Heart right ventricle (tissue), 16 donors: ENCODE data around the gene VRTN. TPM values are rescaled to one million over a fixed set of nuclear protein-coding genes. Genes with fewer than 3 reads are reported as not detected.
A peak's percentile ranks its signal among the peaks of the same experiment; 100 is the strongest.

Source experiments
- ATAC-seq, 8 donors: fragments of 200-7000 bp; cut with Tn5 transposase; one replicate each; pipeline ENCODE4 v1.9.1; 2020; ENCODE audit warnings: mild to moderate bottlenecking in 8 of 8, moderate library complexity in 8 of 8, moderate number of reproducible peaks in 1 of 8
- DNase-seq, 2 donors: peaks; one replicate each; pipeline ENCODE4 v3.0.0-alpha.2; 2020
- H3K27ac ChIP-seq, 10 donors: fragments of 200-600 bp; sonication (generic) in 2 of 10; one replicate each; pipeline versions ENCODE4 v1.5.0 to v1.8.0; 2020 to 2022; ENCODE audit warnings: mild to moderate bottlenecking in 3 of 10
- H3K27me3 ChIP-seq, 7 donors: fragments of 200-600 bp; one replicate each; pipeline ENCODE4 v1.8.0; 2021 to 2022; ENCODE audit warnings: mild to moderate bottlenecking in 2 of 7
- H3K36me3 ChIP-seq, 9 donors: fragments of 200-600 bp; sonication (generic) in 1 of 9; one replicate each; pipeline versions ENCODE4 v1.5.0 to v1.8.0; 2020 to 2022; ENCODE audit warnings: mild to moderate bottlenecking in 2 of 9
- H3K4me1 ChIP-seq, 9 donors: fragments of 200-600 bp; sonication (generic) in 1 of 9; one replicate each; pipeline versions ENCODE4 v1.5.0 to v1.8.0; 2020 to 2022; ENCODE audit warnings: mild to moderate bottlenecking in 4 of 9
- H3K4me3 ChIP-seq, 10 donors: fragments of 200-600 bp; sonication (generic) in 2 of 10; one replicate each; pipeline versions ENCODE4 v1.5.0 to v1.8.0; 2020 to 2022; ENCODE audit warnings: mild to moderate bottlenecking in 7 of 10, moderate library complexity in 2 of 10
- H3K9me3 ChIP-seq, 11 donors: fragments of 200-600 bp in 10 of 11; sonication (generic) in 2 of 11; one replicate each; pipeline versions ENCODE4 v1.5.0 to v1.8.0; 2013 to 2022; ENCODE audit warnings: mild to moderate bottlenecking in 2 of 11, control low read depth in 1 of 11, moderate library complexity in 1 of 11
- WGBS, 2 donors: extraction: QIAGEN DNeasy Blood & Tissue Kit; methylation state at CpG; one replicate each; pipeline ENCODE4 v1.1.7; 2013; ENCODE audit warnings: inconsistent platforms in 1 of 2; 5-methylcytosine and 5-hydroxymethylcytosine counted together
- intact Hi-C, 10 donors: fragments of 100-400 bp; cut with DNase I; formaldehyde crosslinking; loops; one replicate each; pipeline versions ENCODE4 v1.11.1 to v1.14.2; 2022
- polyA plus RNA-seq, 2 donors: library from polyadenylated mRNA; stranded (reverse); fragments of 200-250 nt; gene quantifications; one replicate each; pipeline ENCODE4 v1.2.3, GENCODE V29; 2013
- total RNA-seq, 10 donors: library from RNA; stranded (reverse); fragmentation: NEBNext Ultra II Directional in 3 of 10; extraction: Animal tissue kit (Norgen Biotek cat#: 25700) in 3 of 10; gene quantifications; one replicate each; pipeline versions ENCODE4 v1.2.1 to v1.2.4, GENCODE V29; 2021 to 2023
- TF ChIP-seq, protein P1 (sequence below), 9 donors: fragments of 200-600 bp; sonication (generic) in 2 of 9; IDR thresholded peaks; one replicate each; pipeline versions ENCODE4 v1.5.0 to v1.8.0; 2021 to 2022; ENCODE audit warnings: antibody characterized with exemption in 9 of 9, mild to moderate bottlenecking in 5 of 9, moderate library complexity in 1 of 9
- donor health status: Arrhythmogenic right ventricular cardiomyopathy.
- donor health status: ischemic (EF 13 %, LVEDD 7.1; RV severe dilation, severe dysfunction).
- donor health status: healthy with polysubstance abuse.
- donor health status: DM: no; HTN: yes; CAD: no.
- donor health status: DM: no; HTN: no; CAD: no.
- donor health status: ischemic (EF 25% LVEDD 6.9; RV normal size, moderate dysfunction).
- donor health status: ischemic (EF 25% LVEDD 5.7; RV mildly dilated, moderate dysfunction).
- donor health status: healthy.
- donor health status: DM: yes; HTN: yes; CAD: no.
- donor health status: Ischemic cardiomyopathy.
- donor health status: ischemic (EF 35%, LVEDD 5.7; RV mildly dilated, moderate dysfunction).
- donor health status: nonischemic (EF 11% LVEDD 7.7; RV severe dilation, severe dysfunction).
- donor health status: DM: yes; HTN: yes; CAD: no.
- donor health status: PGD.
- donor health status: ischemic (EF 29% LVEDD 5.4; RV normal size, mild dysfunction).
- donor health status: nonischemic (EF 23%, LVEDD 6.1; RV moderate dilation, normal function).

Gene VRTN
- total and polyA plus RNA-seq, 12 donors: not detected

DNA sequence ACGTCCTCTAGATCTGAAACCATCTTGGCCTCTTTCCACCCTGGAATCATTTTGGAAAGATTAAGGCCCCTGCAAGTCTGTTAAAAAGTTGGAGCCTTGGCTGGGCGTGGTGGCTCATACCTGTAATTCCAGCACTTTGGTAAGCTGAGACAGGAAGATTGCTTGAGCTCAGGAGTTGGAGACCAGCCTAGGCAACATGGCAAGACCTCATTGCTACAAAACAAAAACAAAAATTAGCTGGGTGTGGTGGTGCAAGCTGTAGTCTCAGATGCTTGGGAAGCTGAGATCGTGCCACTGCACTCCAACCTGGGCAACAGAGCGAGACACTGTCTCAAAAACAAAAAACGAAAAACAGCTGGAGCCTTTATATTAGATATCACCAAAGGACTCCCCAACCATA is 34.7 kb upstream of the VRTN start:
- Histone ChIP-seq H3K36me3 (no peaks in the 10 kb centered on the region), H3K9me3 (no peaks in the 10 kb centered on the region), H3K27me3 (no peaks in the 10 kb centered on the region), H3K4me1 (no peaks in the 10 kb centered on the region), H3K4me3 (no peak overlapping the region), H3K27ac (no peak overlapping the region)
- DNase-seq (no peak), ATAC-seq (no peak)
- WGBS, 2 donors: 69 to 76% methylated on average over 5 of the region's 5 CpGs
- TF ChIP-seq, protein P1, sequence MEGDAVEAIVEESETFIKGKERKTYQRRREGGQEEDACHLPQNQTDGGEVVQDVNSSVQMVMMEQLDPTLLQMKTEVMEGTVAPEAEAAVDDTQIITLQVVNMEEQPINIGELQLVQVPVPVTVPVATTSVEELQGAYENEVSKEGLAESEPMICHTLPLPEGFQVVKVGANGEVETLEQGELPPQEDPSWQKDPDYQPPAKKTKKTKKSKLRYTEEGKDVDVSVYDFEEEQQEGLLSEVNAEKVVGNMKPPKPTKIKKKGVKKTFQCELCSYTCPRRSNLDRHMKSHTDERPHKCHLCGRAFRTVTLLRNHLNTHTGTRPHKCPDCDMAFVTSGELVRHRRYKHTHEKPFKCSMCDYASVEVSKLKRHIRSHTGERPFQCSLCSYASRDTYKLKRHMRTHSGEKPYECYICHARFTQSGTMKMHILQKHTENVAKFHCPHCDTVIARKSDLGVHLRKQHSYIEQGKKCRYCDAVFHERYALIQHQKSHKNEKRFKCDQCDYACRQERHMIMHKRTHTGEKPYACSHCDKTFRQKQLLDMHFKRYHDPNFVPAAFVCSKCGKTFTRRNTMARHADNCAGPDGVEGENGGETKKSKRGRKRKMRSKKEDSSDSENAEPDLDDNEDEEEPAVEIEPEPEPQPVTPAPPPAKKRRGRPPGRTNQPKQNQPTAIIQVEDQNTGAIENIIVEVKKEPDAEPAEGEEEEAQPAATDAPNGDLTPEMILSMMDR (IDR thresholded peaks at IDR 0.05): no peak
- intact Hi-C loops: no loop called here

DNA sequence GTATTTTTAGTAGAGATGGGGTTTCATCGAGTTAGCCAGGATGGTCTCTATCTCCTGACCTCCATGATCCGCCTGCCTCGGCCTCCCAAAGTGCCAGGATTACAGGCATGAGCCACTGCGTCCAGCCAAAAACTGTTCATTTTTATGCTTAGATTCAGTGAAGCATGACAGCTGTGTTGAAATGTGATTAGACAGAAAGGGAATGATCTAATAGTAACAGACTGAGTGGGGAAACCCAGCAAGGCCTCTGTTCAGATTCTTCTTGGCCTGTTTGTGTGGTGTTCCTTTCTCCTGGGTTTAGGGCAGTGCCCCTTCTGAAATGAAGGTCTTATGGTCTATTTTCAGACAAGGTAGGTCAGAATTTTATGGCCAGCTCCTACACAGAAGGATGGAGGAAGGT is 33.7 kb upstream of the VRTN start:
- H3K27me3 ChIP-seq: no peaks in the 10 kb centered on the region
- H3K4me3 ChIP-seq: no peak overlapping the region
- DNase-seq (no peak), ATAC-seq (no peak)
- intact Hi-C loops: no loop called here
- no peaks in the 10 kb centered on the region for H3K9me3 ChIP-seq
- WGBS, 2 donors: 69 to 84% methylated on average over 4 of the region's 4 CpGs
- no peak overlapping the region for H3K27ac ChIP-seq
- H3K36me3 ChIP-seq: no peaks in the 10 kb centered on the region
- H3K4me1 ChIP-seq: no peaks in the 10 kb centered on the region
- TF ChIP-seq, protein P1 (IDR thresholded peaks at IDR 0.05): no peak

DNA sequence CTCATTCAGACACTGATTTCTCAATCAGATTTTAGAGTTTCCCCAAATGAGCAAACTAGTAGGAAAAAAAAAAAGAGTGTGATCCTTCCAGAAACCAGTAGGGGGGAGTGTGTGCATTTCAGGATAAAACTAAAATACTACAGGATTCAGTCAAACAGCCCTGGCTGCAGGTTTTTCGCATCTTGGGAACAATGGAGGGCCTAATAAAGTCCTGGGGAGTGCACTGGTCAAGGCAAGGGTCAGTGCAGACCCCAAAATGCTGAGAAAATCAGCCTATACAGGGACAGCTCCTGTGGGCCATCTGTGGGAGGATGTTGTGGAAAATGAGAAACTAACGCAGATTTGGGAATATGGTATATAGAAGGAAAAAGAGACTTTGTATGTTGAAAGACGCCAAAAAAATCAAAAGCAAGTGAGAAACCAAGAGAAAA is 23.3 kb upstream of the VRTN start:
- ATAC-seq (no peak), DNase-seq (no peak)
- no peak overlapping the region for H3K27ac ChIP-seq
- intact Hi-C loops: no loop called here
- no peaks in the 10 kb centered on the region for H3K36me3 ChIP-seq
- no peak overlapping the region for H3K4me3 ChIP-seq
- WGBS, 2 donors: 68 to 74% methylated on average over 3 of the region's 3 CpGs
- H3K4me1 ChIP-seq: no peaks in the 10 kb centered on the region
- TF ChIP-seq, protein P1 (IDR thresholded peaks at IDR 0.05): peak in 8 of 9 donors; percentile 26 to 63 (median 52)
- no peaks in the 10 kb centered on the region for H3K9me3 ChIP-seq
- peaks cover 0 to 18% (median 9%) of the 10 kb centered on the region in 7 donors for H3K27me3 ChIP-seq

DNA sequence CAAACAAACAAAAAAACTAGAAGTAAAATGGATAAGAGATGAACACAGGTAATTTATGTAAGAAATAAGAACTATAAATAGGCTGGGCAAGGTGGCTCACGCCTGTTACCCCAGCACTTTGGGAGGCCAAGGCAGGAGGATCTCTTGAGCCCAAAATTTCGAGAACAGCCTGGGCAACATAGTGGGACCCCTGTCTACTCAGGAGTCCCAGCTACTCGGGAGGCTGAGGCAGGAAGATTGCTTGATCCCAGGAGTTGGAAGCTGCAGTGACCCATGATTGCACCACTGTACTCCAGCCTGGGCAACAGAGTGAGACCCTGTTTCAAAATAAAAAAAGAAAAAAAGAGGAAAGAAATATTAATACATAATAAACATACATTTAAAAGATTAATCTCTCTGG is 22.8 kb upstream of the VRTN start:
- Histone ChIP-seq H3K4me3 (no peak overlapping the region), H3K4me1 (no peaks in the 10 kb centered on the region), H3K36me3 (no peaks in the 10 kb centered on the region), H3K27me3 (peaks cover 0 to 18% (median 9%) of the 10 kb centered on the region in 7 donors), H3K9me3 (no peaks in the 10 kb centered on the region), H3K27ac (no peak overlapping the region)
- TF ChIP-seq, protein P1 (IDR thresholded peaks at IDR 0.05): no peak
- 80 to 84% methylated on average over 3 of the region's 3 CpGs for WGBS, 2 donors
- DNase-seq: no peak
- ATAC-seq: no peak
- intact Hi-C loops: no loop called here
